NT2/D1 (cell line): ENCODE data around the gene TNFRSF1A.

Experiments used
- SUZ12 ChIP-seq: IDR thresholded peaks from 2 replicates; pipeline ENCODE4 v1.6.1; 2011; ENCODE audit not compliant: insufficient read length, insufficient read depth; ENCODE audit errors: extremely low read depth
- YY1 ChIP-seq: IDR thresholded peaks from 2 replicates; pipeline ENCODE4 v1.6.1; 2011; ENCODE audit not compliant: insufficient read length, insufficient read depth
- ZNF274 ChIP-seq: IDR thresholded peaks from 2 replicates; pipeline ENCODE4 v1.6.1; 2011; ENCODE audit warnings: mild to moderate bottlenecking, low read depth, low read length

DNA sequence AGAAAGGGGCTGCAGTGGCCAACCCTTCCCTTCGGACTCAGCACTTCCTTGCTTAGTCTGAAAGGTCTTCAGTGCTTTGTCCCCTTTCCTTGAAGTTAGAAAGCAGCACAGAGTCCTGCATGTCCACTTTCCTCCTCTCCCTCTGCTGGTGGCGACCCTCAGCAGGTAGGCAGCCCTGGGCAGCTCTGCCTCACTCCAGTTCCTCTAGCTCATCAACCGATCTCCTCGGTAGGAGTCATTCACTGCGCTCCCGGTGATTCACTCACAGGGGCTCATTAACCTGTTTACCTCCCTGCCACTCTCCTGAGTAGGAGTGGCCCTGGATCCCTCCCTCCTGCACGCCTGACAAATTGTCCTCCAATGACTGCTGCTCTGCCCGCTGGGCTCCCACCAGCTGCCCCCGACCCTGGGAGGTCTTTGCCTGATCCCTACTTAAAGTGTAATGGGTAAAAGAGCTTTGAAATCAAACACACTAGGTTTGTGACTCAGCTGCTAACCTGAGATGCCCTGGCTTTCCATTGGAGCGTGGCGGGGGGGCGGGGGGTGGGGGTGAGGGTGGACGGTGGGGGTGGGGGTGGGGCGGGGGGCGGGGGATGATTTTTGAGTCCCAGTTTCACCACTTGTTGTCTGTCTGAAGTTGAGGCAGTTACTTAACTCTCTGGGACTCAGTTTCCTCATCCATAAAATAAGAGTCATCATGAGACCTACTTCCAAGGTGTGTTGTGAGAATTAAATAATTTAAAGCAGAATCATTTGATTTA lies 29.3 kb upstream of the TNFRSF1A start:
- TF ChIP-seq SUZ12: no peak
- no peak for TF ChIP-seq ZNF274
- TF ChIP-seq YY1: no peak
